Midbrain (tissue), 1 donor: ENCODE results near the gene MSI1.
A peak's percentile ranks its signal among the peaks of the same experiment; 100 is the strongest.

ENCODE experiments used
- DNase-seq: peaks from one replicate; lab custom pipeline; 2025; lab: John Stamatoyannopoulos, UW

Gene MSI1

GRCh38 chr12:120368789-120369602, at the start of gene MSI1:
MSI1 (minus strand) TSS chr12:120369164; CDS start chr12:120369091, 73 bp downstream.
- DNase-seq = peak; percentile 12

GRCh38 chr12:120417917-120418580, 49.1 kb upstream of the MSI1 start:
- DNase-seq = no peak

- no peak for DNase-seq
Observed at GRCh38 chr12:120416490-120417216, 47.7 kb upstream of the MSI1 start.

GRCh38 chr12:120413901-120414695, 45.1 kb upstream of the MSI1 start:
- peak; percentile 66 for DNase-seq

- DNase-seq = no peak
Observed at GRCh38 chr12:120412421-120412820, 43.5 kb upstream of the MSI1 start.

- no peak for DNase-seq
Observed at GRCh38 chr12:120408771-120409170, 39.8 kb upstream of the MSI1 start.

- DNase-seq = no peak
Observed at GRCh38 chr12:120406553-120406952, 37.6 kb upstream of the MSI1 start.

GRCh38 chr12:120406069-120406468, 37.1 kb upstream of the MSI1 start:
- no peak for DNase-seq

GRCh38 chr12:120404271-120404670, 35.3 kb upstream of the MSI1 start:
- no peak for DNase-seq

- no peak for DNase-seq
Observed at GRCh38 chr12:120403869-120404268, 34.9 kb upstream of the MSI1 start.

- DNase-seq = peak; percentile 13
Observed at GRCh38 chr12:120402217-120402616, 33.3 kb upstream of the MSI1 start.

- no peak for DNase-seq
Observed at GRCh38 chr12:120399531-120399930, 30.6 kb upstream of the MSI1 start.

GRCh38 chr12:120397824-120398540, 29.0 kb upstream of the MSI1 start:
- DNase-seq = peak; percentile 29

- DNase-seq = no peak
Observed at GRCh38 chr12:120394483-120395367, 25.8 kb upstream of the MSI1 start.

- DNase-seq = no peak
Observed at GRCh38 chr12:120390540-120391120, 21.7 kb upstream of the MSI1 start.

- DNase-seq = peak; percentile 59
Observed at GRCh38 chr12:120388691-120389481, 19.9 kb upstream of the MSI1 start.

GRCh38 chr12:120381752-120382419, 12.9 kb upstream of the MSI1 start:
- no peak for DNase-seq

- DNase-seq = no peak
Observed at GRCh38 chr12:120378036-120378435, 9.1 kb upstream of the MSI1 start.
